Cardiac muscle cell (in vitro differentiated cells and primary cell): ENCODE results near the gene KCNQ5. TPM values are rescaled to one million over a fixed set of nuclear protein-coding genes. Genes with fewer than 3 reads are reported as not detected.

ENCODE experiments used
- DNase-seq, 2 donors: peaks; one replicate each; pipeline versions ENCODE4 v3.0.0 to v3.0.0-alpha.2; 2010 to 2017; ENCODE audit warnings: low read depth in 1 of 2, low spot score in 1 of 2
- H3K27ac ChIP-seq: fragments of 200-600 bp; sonication (generic); 2 replicates; pipeline ENCODE4 v1.5.1; 2016
- H3K27me3 ChIP-seq: fragments of 200-600 bp; sonication (generic); 2 replicates; pipeline ENCODE4 v1.6.0; 2016; ENCODE audit warnings: control low read depth
- H3K36me3 ChIP-seq: fragments of 200-600 bp; sonication (generic); 2 replicates; pipeline ENCODE4 v1.5.1; 2016; ENCODE audit warnings: control low read depth
- H3K4me1 ChIP-seq: fragments of 200-600 bp; sonication (generic); 2 replicates; pipeline ENCODE4 v1.8.1; 2017; ENCODE audit warnings: low read depth, mild to moderate bottlenecking, mixed run types
- H3K4me3 ChIP-seq: fragments of 200-600 bp; sonication (generic); 2 replicates; pipeline ENCODE4 v1.5.1; 2016; ENCODE audit warnings: mild to moderate bottlenecking
- H3K9me3 ChIP-seq: fragments of 200-600 bp; sonication (generic); 2 replicates; pipeline ENCODE4 v1.5.1; 2017; ENCODE audit warnings: low read depth, mild to moderate bottlenecking, control low read depth
- polyA plus RNA-seq: library from polyadenylated mRNA; unstranded; fragments of >200 nt; fragmentation: Nextera tagmentation; extraction: Ambion mirVana; gene quantifications from 2 replicates; pipeline ENCODE4 v1.2.1, GENCODE V29; 2016
- total RNA-seq: library from RNA; depleted of rRNA; stranded (reverse); fragments of >200 nt; gene quantifications from 2 replicates; pipeline ENCODE4 v1.2.3, GENCODE V29; 2016
- TF ChIP-seq, protein P1 (sequence below): IDR thresholded peaks from 2 replicates; pipeline ENCODE4 v1.5.1; 2012; ENCODE audit warnings: low read depth, mild to moderate bottlenecking, low read length

The KCNQ5 gene
- total and polyA plus RNA-seq, 2 experiments from 2014 or later: 31.4 to 45.4 TPM

DNA sequence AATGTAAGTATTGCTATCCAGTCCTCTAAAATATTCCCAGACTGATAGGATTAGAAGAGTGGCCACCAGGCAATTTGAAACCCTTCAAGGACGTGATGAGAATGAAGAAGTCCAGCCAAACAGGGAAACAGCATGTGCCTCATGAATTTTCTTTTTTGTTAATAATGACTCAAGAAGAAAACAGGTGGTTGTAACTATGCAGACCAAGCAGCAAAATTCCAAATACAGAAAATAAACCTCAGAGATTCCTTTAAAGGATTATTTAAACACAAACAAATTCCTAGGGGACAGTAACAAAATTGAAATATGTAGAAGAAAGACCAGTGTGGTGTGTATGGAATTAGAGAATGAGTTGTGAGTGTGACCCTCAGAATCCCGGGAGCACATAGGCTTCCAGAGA lies 239.2 kb downstream of the KCNQ5 start:
- no peak for DNase-seq
- TF ChIP-seq, protein P1, sequence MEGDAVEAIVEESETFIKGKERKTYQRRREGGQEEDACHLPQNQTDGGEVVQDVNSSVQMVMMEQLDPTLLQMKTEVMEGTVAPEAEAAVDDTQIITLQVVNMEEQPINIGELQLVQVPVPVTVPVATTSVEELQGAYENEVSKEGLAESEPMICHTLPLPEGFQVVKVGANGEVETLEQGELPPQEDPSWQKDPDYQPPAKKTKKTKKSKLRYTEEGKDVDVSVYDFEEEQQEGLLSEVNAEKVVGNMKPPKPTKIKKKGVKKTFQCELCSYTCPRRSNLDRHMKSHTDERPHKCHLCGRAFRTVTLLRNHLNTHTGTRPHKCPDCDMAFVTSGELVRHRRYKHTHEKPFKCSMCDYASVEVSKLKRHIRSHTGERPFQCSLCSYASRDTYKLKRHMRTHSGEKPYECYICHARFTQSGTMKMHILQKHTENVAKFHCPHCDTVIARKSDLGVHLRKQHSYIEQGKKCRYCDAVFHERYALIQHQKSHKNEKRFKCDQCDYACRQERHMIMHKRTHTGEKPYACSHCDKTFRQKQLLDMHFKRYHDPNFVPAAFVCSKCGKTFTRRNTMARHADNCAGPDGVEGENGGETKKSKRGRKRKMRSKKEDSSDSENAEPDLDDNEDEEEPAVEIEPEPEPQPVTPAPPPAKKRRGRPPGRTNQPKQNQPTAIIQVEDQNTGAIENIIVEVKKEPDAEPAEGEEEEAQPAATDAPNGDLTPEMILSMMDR: no peak
- no peaks in the 10 kb centered on the region for H3K27me3 ChIP-seq
- no peak overlapping the region for H3K4me3 ChIP-seq
- H3K4me1 ChIP-seq: peaks cover 28% of the 10 kb centered on the region
- no peaks in the 10 kb centered on the region for H3K9me3 ChIP-seq
- H3K27ac ChIP-seq: peak overlapping the region; percentile 62
- no peaks in the 10 kb centered on the region for H3K36me3 ChIP-seq

DNA sequence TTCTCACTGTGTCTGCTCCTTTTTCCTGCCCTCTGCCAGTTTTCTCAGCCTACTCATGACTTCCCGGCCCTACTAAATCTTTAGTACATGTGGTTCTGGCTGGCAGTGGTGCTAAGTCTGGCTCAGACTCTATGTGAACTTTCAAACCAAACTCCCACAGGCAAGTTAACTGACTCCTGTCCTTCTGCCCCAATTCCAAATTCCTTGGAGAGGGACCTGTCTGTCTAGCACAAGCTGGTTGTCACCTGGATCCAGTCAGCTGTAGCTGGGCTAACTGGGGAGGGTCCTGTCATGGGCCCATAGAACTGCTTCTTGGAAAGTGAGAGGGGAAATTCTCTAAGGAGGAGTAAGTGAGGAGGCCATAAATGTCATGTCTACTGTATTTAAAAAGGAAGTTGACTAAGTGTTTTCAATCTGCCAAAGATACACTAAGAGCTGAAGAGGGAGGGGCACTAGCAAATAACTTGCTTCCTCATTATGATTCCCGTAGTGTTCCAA lies 240.1 kb downstream of the KCNQ5 start:
- H3K27ac ChIP-seq: peak overlapping the region; percentile 62
- no peaks in the 10 kb centered on the region for H3K9me3 ChIP-seq
- no peaks in the 10 kb centered on the region for H3K36me3 ChIP-seq
- DNase-seq: peak; percentile 12 to 50
- H3K4me1 ChIP-seq: peaks cover 28% of the 10 kb centered on the region
- TF ChIP-seq, protein P1: no peak
- no peaks in the 10 kb centered on the region for H3K27me3 ChIP-seq
- H3K4me3 ChIP-seq: no peak overlapping the region

DNA sequence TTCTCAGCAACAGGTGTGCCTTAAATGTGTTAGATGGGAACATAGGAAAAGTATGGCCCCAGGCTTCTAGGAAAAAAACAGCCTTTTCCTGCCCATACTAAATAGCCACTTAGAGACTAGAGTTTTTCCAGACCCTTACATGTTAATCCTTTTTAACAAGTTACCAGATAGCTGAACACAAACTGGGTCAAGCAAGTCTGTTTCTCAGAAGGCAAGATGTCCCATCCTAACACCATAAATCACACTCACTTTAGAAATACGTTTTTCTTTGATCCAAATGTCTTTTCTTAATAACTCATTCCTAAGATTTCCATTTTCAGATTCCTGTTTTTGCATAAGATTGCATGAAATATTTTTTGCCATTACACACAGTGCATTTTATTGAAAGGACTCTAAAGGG lies 241.3 kb downstream of the KCNQ5 start:
- DNase-seq: peak in 1 of 2 donors; percentile 10
- Histone ChIP-seq H3K27me3 (no peaks in the 10 kb centered on the region), H3K4me3 (no peak overlapping the region), H3K36me3 (no peaks in the 10 kb centered on the region), H3K4me1 (peaks cover 28% of the 10 kb centered on the region), H3K27ac (peak overlapping the region; percentile 25), H3K9me3 (no peaks in the 10 kb centered on the region)
- TF ChIP-seq, protein P1: no peak

DNA sequence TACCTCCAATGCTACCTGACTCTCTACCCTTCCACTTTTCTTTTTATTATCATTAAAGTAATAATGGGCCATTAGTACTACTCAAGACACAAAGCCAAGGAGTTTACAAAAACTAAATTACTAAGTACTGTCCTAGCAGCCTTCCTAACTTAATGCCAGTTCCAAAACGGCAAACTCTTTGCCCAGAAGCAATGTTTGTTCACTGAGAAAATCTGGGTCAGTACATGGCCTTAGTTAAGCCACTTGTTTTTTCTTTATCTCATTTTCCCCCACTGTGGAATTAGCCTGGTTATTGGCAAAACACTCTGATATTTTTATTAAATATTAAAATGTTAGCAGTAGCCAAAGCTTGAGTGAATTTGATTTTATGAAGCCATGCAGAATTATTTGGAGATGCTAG lies 242.4 kb downstream of the KCNQ5 start:
- peaks cover 28% of the 10 kb centered on the region for H3K4me1 ChIP-seq
- H3K4me3 ChIP-seq: no peak overlapping the region
- H3K27me3 ChIP-seq: no peaks in the 10 kb centered on the region
- no peaks in the 10 kb centered on the region for H3K36me3 ChIP-seq
- TF ChIP-seq, protein P1: no peak
- no peaks in the 10 kb centered on the region for H3K9me3 ChIP-seq
- no peak for DNase-seq
- no peak overlapping the region for H3K27ac ChIP-seq

DNA sequence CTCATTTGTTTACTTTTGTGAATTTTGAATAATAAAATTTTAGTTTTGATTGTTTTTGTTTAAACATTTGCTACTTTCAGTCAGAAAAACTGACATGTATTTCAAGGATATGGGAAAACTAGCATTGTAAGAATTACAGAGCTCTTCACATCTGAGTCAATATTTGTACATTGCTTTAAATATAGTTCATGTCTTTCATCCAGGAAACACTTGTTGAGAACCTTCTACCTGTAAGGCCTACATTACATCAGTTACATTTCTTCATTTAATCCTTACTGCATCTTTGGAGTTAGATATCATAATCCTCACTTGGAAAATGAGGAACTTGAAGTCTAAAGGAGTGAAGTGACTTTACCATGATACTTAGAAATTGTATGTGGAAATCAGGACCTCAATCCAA lies 242.9 kb downstream of the KCNQ5 start:
- Histone ChIP-seq H3K27me3 (no peaks in the 10 kb centered on the region), H3K4me3 (no peak overlapping the region), H3K36me3 (no peaks in the 10 kb centered on the region)

More for the DNA sequence above, 242.9 kb downstream of the KCNQ5 start:
- Histone ChIP-seq H3K27ac (no peak overlapping the region), H3K9me3 (no peaks in the 10 kb centered on the region), H3K4me1 (peaks cover 28% of the 10 kb centered on the region)
- no peak for DNase-seq
- TF ChIP-seq, protein P1: no peak
